Breast epithelium (tissue), 4 donors: Measurements from ENCODE around the gene GRM1. TPM values are rescaled to one million over a fixed set of nuclear protein-coding genes. Genes with fewer than 3 reads are reported as not detected.

Experiments used
- DNase-seq, 2 donors: peaks; one replicate each; pipeline ENCODE4 v3.0.0-alpha.2; 2019; ENCODE audit warnings: low spot score in 2 of 2
- H3K27ac ChIP-seq, 2 donors: fragments of 200-600 bp; sonication (generic) in 1 of 2; one replicate each; pipeline ENCODE4 v1.5.1; 2016 to 2019; ENCODE audit warnings: mild to moderate bottlenecking in 1 of 2
- H3K27me3 ChIP-seq, 2 donors: fragments of 200-600 bp; sonication (generic) in 1 of 2; one replicate each; pipeline versions ENCODE4 v1.5.1 to v1.6.0; 2017 to 2019; ENCODE audit warnings: control low read depth in 1 of 2, mild to moderate bottlenecking in 1 of 2
- H3K36me3 ChIP-seq: fragments of 200-600 bp; one replicate; pipeline ENCODE4 v1.5.1; 2019
- H3K4me1 ChIP-seq, 2 donors: fragments of 200-600 bp; sonication (generic); one replicate each; pipeline ENCODE4 v1.5.1; 2016 to 2019; ENCODE audit warnings: control low read depth in 1 of 2
- H3K4me3 ChIP-seq, 3 donors: fragments of 200-600 bp; sonication (generic); 1 replicate in 2 of 3; 2 replicates in 1 of 3; pipeline ENCODE4 v1.5.1; 2016 to 2019; ENCODE audit warnings: mild to moderate bottlenecking in 3 of 3, moderate library complexity in 2 of 3
- H3K9me3 ChIP-seq, 2 donors: fragments of 200-600 bp; sonication (generic) in 1 of 2; one replicate each; pipeline ENCODE4 v1.5.1; 2016 to 2019; ENCODE audit warnings: control low read depth in 1 of 2
- CTCF ChIP-seq, 3 donors: fragments of 450-650 bp; IDR thresholded peaks; one replicate each; pipeline ENCODE4 v1.5.1; 2016 to 2017; ENCODE audit warnings: antibody characterized with exemption in 3 of 3, mild to moderate bottlenecking in 3 of 3, moderate library complexity in 3 of 3
- POLR2A ChIP-seq: fragments of 450-650 bp; IDR thresholded peaks from one replicate; pipeline ENCODE4 v1.6.1; 2016; ENCODE audit warnings: antibody characterized with exemption, mild to moderate bottlenecking, moderate library complexity
- POLR2AphosphoS5 ChIP-seq, 3 donors: sonication (generic); formaldehyde crosslinking; IDR thresholded peaks; one replicate each; pipeline ENCODE4 v1.6.1; 2017; ENCODE audit warnings: antibody characterized with exemption in 3 of 3
- intact Hi-C: fragments of 100-400 bp; cut with DNase I; formaldehyde crosslinking; loops from one replicate; pipeline ENCODE4 v1.15.1; 2023; ENCODE audit warnings: low total_unique reads
- total RNA-seq, 3 donors: library from RNA; depleted of rRNA; stranded (reverse); fragments of >200 nt; gene quantifications; one replicate each; pipeline ENCODE4 v1.1.0, GENCODE V29; 2016

The GRM1 gene
- total RNA-seq, 3 donors from 2014 or later, result 0.15 to 0.16 TPM; not detected in 1

- no peaks in the 10 kb centered on the region for H3K36me3 ChIP-seq
- no peaks in the 10 kb centered on the region for H3K27me3 ChIP-seq
- no peak overlapping the region for H3K4me3 ChIP-seq
- no peaks in the 10 kb centered on the region for H3K9me3 ChIP-seq
- TF ChIP-seq CTCF (IDR thresholded peaks at IDR 0.05) (no peak), POLR2A (no peak), POLR2AphosphoS5 (IDR thresholded peaks at IDR 0.05) (no peak)
- intact Hi-C loops, result no loop called here
- no peaks in the 10 kb centered on the region for H3K4me1 ChIP-seq
- no peak for DNase-seq
- H3K27ac ChIP-seq, result no peak overlapping the region
Measured at GRCh38 chr6:146297815-146298214, 269.0 kb downstream of the GRM1 start.

GRCh38 chr6:146300521-146300920 lies 271.7 kb downstream of the GRM1 start:
- DNase-seq, result no peak
- Histone ChIP-seq H3K4me3 (no peak overlapping the region), H3K9me3 (no peaks in the 10 kb centered on the region), H3K27me3 (no peaks in the 10 kb centered on the region), H3K36me3 (no peaks in the 10 kb centered on the region), H3K4me1 (no peaks in the 10 kb centered on the region), H3K27ac (no peak overlapping the region)
- intact Hi-C loops, result no loop called here
- TF ChIP-seq CTCF (IDR thresholded peaks at IDR 0.05) (no peak), POLR2A (no peak), POLR2AphosphoS5 (IDR thresholded peaks at IDR 0.05) (no peak)

- H3K9me3 ChIP-seq, result no peaks in the 10 kb centered on the region
- H3K36me3 ChIP-seq, result no peaks in the 10 kb centered on the region
- TF ChIP-seq POLR2AphosphoS5 (IDR thresholded peaks at IDR 0.05) (no peak), POLR2A (no peak), CTCF (IDR thresholded peaks at IDR 0.05) (no peak)
- no peaks in the 10 kb centered on the region for H3K27me3 ChIP-seq
- H3K4me3 ChIP-seq, result no peak overlapping the region
- intact Hi-C loops, result no loop called here
- no peak overlapping the region for H3K27ac ChIP-seq
- no peak for DNase-seq
- H3K4me1 ChIP-seq, result no peaks in the 10 kb centered on the region
Measured at GRCh38 chr6:146301764-146302163, 272.9 kb downstream of the GRM1 start.

- no peak overlapping the region for H3K27ac ChIP-seq
- TF ChIP-seq POLR2AphosphoS5 (IDR thresholded peaks at IDR 0.05) (no peak), POLR2A (no peak), CTCF (IDR thresholded peaks at IDR 0.05) (no peak)
Measured at GRCh38 chr6:146302994-146303393, 274.1 kb downstream of the GRM1 start.

GRCh38 chr6:146304181-146304580 lies 275.3 kb downstream of the GRM1 start:
- intact Hi-C loops, result no loop called here
- no peak overlapping the region for H3K4me3 ChIP-seq
- no peaks in the 10 kb centered on the region for H3K9me3 ChIP-seq
- H3K27me3 ChIP-seq, result no peaks in the 10 kb centered on the region
- no peak overlapping the region for H3K27ac ChIP-seq
- DNase-seq, result no peak
- no peaks in the 10 kb centered on the region for H3K4me1 ChIP-seq
- no peaks in the 10 kb centered on the region for H3K36me3 ChIP-seq
- no peak for TF ChIP-seq POLR2AphosphoS5 (IDR thresholded peaks at IDR 0.05)
- no peak for TF ChIP-seq CTCF (IDR thresholded peaks at IDR 0.05)
- TF ChIP-seq POLR2A, result no peak

More at GRCh38 chr6:146302994-146303393, 274.1 kb downstream of the GRM1 start:
- no peak for DNase-seq
- intact Hi-C loops, result no loop called here
- Histone ChIP-seq H3K4me1 (no peaks in the 10 kb centered on the region), H3K27me3 (no peaks in the 10 kb centered on the region), H3K36me3 (no peaks in the 10 kb centered on the region), H3K9me3 (no peaks in the 10 kb centered on the region), H3K4me3 (no peak overlapping the region)
